GM18517 (cell line): Measurements from ENCODE around the gene OR2H1.
"Not testable (repeated sequence)": the region's sequence is repeated elsewhere in the genome, so short reads cannot be mapped to it uniquely, and the experiment has no call there.

Experiments
- ATAC-seq: cut with Tn5 transposase; IDR thresholded peaks from one replicate; pipeline ENCODE4 v1.9.1; 2021; ENCODE audit warnings: mild to moderate bottlenecking, moderate library complexity; ENCODE audit not compliant: unreplicated experiment

OR2H1 gene

GRCh38 chr6:29456971-29457370 lies at the start of gene OR2H1, which contains the start of gene OR11A1:
TSS of gene OR2H1 (plus strand) at chr6:29457155. CDS start at chr6:29461770, 4,615 bp downstream.
TSS of gene OR11A1 (minus strand) at chr6:29457071. CDS start at chr6:29427641, 29,430 bp downstream.
- no peak for ATAC-seq

GRCh38 chr6:29414588-29414987 lies 42.4 kb upstream of the OR2H1 start, which contains the start of gene OR12D1:
TSS of gene OR12D1 (plus strand) at chr6:29414928.
- ATAC-seq = no peak

GRCh38 chr6:29419516-29419915 lies 37.4 kb upstream of the OR2H1 start:
- ATAC-seq = no peak

- no peak for ATAC-seq
Observed at GRCh38 chr6:29424168-29424567, 32.8 kb upstream of the OR2H1 start.

- ATAC-seq = no peak
Observed at GRCh38 chr6:29424575-29424974, 32.4 kb upstream of the OR2H1 start.

- ATAC-seq = no peak
Observed at GRCh38 chr6:29425075-29425474, 31.9 kb upstream of the OR2H1 start.

GRCh38 chr6:29426654-29427053 lies 30.3 kb upstream of the OR2H1 start:
- ATAC-seq = no peak

- not testable (repeated sequence) for ATAC-seq
Observed at GRCh38 chr6:29436730-29437129, 20.2 kb upstream of the OR2H1 start.

- no peak for ATAC-seq
Observed at GRCh38 chr6:29439006-29439405, 17.9 kb upstream of the OR2H1 start, which contains the start of gene OR10C1. TSS of gene OR10C1 (plus strand) at chr6:29439306. CDS start at chr6:29440016, 710 bp downstream.

- no peak for ATAC-seq
Observed at GRCh38 chr6:29442719-29443118, 14.2 kb upstream of the OR2H1 start.

GRCh38 chr6:29444031-29444430 lies 12.9 kb upstream of the OR2H1 start:
- not testable (repeated sequence) for ATAC-seq

- ATAC-seq = no peak
Observed at GRCh38 chr6:29447670-29448069, 9.3 kb upstream of the OR2H1 start.

- no peak for ATAC-seq
Observed at GRCh38 chr6:29451471-29452193, 5.3 kb upstream of the OR2H1 start.

GRCh38 chr6:29461021-29461814 lies 4.3 kb downstream of the OR2H1 start:
- no peak for ATAC-seq

GRCh38 chr6:29462022-29462421 lies 5.1 kb downstream of the OR2H1 start:
- ATAC-seq = no peak

GRCh38 chr6:29465279-29465678 lies 8.3 kb downstream of the OR2H1 start:
- no peak for ATAC-seq

- ATAC-seq = no peak
Observed at GRCh38 chr6:29465801-29466200, 8.8 kb downstream of the OR2H1 start.

GRCh38 chr6:29466241-29466640 lies 9.3 kb downstream of the OR2H1 start:
- ATAC-seq = no peak

GRCh38 chr6:29474996-29475395 lies 18.0 kb downstream of the OR2H1 start:
- ATAC-seq = no peak

- ATAC-seq = no peak
Observed at GRCh38 chr6:29477923-29478450, 21.0 kb downstream of the OR2H1 start.

- ATAC-seq = no peak
Observed at GRCh38 chr6:29478740-29479139, 21.8 kb downstream of the OR2H1 start.

GRCh38 chr6:29479560-29479959 lies 22.6 kb downstream of the OR2H1 start:
- no peak for ATAC-seq
